Measurements from ENCODE around the gene NKD2.

NKD2 gene

DNA sequence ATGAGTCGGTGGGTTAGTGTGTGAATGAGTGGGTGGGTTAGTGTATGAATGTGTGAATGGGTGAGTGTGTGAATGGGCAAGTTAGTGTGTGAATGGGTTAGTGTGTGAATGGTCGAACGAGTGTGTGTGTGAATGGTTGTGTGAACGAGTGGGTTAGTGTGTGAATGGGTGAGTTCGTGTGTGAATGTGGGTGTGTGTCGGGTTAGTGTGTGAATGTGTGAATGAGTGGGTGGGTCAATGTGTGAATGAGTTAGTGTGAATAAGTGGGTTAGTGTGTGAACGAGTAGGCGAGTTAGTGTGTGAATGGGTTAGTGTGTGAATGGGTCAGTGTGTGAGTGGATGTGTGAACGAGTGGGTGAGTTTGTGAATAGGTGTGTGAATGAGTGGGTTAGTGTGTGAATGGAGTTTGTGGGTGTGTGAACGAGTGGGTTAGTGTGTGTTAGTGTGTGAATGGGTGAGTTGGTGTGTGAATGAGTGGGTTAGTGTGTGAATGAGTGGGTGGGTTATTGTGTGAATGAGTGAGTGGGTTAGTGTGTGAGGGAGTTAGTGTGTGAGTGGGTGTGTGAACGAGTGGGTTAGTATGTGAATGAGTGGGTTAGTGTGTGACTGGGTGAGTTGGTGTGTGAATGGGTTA lies 38.8 kb downstream of the NKD2 start:
- DNase-seq = no peak

DNA sequence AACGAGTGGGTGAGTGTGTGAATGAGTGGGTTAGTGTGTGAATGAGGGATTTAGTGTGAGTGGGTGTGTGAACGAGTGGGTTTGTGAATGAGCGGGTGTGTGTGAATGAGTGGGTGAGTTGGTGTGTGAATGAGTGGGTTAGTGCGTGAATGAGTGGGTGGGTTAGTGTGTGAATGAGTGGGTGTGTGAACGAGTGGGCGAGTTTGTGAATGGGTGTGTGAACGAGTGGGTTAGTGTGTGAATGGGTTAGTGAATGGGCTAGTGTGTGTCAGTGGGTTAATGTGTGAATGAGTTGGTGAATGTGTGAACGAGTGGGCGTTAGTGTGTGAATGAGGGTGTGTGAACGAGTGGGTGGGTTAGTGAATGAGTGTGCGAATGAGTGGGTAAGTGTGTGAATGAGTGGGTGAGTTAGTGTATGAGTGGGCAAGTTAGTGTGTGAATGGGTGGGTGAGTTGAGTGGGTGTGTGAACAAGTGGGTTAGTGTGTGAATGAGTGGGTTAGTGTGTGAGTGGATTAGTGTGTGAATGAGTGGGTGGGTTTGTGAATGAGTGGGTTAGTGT lies 39.6 kb downstream of the NKD2 start:
- DNase-seq = no peak

DNA sequence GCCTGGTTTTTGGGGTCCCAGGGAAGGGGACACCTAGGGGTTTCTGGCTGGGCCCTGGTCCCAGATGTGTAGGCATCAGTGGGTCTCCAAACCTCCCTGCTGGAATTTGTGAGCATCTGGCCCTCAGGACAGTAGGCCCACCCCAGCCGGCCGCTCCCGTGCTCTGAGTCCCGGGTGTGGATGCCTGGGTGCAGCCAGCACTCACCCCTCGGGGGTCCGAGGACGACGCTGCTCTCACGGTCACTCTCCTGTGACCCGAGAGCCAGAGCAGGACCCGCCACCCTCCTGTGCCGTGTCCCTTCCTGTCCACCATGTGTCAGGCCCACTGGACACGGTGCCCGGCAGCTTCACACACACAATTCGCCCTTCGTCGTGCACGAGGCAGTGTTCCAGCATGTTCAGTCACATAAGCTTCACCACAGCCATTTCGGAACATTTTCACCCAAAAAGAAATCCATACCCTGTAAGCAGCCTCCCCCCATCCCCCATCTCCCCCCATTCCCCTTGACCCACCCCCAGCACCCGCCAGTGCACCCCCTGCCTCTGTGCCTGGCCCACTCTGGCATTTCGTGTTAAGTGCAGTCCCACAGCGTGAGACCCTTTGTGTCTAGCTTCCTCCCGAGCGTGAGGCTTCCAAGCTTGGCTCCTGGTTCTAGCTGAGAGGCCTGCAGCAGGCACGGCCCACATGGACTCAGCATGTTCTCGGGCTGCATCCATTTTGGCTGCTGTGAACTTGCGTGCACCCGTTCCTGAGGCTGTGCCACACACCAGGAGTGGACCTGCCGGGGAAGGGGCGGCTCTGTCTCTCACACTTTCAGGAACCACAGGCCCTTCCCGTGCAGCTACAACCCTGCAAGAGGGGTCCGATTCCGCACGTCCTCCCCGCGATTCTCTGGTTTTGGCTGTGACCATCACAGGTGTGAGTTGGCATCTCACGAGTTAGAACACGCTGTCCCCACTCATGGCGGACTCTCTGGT lies 40.5 kb downstream of the NKD2 start:
- DNase-seq = no peak

DNA sequence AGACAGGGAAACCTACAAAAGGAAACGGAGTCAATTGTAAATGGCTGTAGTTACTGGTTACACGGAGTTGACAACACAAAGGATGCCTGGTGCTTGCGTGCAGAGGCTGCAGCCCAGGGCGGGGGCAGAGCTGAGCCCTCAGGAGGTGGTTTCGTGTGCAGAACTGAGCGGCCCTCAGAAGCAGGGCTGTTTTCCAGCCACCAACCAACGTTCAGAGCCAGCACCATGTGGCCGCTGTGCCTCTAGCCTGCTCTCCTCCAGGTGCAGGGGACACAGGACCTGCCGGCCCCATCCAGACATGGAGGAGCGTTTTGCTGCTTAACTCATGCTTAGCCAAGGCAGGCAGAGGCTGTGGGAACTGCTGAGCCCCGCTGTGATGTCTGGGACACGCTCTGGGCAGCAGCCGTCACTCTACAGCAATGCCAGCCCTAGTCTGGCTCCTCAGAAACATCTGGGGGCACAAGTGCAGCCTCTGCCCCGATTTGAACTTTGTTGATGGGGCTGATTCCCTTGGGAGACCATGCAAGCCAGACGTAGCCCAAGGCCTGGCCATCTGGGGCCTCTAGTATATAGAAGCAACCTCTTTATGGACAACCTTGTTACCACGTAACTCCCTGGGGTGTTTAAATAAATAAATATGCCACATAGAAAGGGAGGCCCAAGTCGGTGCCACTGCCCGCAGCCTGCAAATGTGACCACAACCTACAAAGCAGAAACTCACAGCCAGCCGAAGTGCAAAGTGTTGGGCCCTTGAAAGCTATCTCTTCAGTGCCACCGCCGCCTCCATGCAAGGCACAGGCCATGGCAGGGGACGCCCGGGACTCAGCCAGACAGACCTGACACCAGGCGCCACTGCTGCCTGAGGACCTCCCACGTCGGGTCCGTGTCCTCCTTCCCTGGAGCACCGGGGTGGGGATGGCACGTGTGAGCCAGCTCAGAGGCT lies 42.1 kb downstream of the NKD2 start:
- DNase-seq = no peak

DNA sequence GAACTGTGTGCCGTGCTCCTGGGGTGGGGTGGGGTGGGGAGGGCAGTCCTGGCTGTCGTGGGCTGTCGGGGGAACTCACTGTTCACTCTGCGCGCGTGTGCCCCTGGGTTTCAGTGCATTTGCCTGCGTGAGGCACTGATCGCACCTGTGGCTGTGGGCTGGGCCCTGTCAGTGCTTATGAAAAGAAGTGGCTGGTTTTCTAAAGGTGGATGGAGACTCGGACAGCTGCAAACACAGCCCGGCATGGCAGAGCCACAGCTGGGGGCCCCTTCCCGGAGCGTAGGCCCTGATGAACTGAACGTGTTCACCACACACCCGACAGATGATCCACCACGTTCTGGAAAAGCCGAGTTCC lies 42.7 kb downstream of the NKD2 start:
- no peak for DNase-seq

DNA sequence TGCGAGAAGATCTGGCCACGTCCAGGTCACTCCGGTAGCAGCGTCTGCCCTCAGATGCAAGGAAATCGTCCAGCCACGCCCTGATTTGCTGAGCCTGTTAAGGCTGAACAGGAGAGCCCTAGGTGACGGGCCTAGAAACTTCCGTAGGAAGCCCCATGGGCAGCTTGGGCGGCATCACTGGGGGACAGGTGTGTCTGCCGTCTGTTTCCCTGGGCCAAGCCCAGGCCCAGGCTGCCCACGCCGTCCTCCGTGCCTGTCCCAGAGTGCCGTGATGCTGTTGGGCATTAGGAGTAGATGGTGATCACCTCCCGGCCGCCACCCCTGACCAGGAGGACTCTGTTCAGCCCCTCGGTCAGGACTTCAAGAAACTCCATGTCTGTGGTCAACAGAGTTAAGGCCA lies 43.5 kb downstream of the NKD2 start:
- no peak for DNase-seq

DNA sequence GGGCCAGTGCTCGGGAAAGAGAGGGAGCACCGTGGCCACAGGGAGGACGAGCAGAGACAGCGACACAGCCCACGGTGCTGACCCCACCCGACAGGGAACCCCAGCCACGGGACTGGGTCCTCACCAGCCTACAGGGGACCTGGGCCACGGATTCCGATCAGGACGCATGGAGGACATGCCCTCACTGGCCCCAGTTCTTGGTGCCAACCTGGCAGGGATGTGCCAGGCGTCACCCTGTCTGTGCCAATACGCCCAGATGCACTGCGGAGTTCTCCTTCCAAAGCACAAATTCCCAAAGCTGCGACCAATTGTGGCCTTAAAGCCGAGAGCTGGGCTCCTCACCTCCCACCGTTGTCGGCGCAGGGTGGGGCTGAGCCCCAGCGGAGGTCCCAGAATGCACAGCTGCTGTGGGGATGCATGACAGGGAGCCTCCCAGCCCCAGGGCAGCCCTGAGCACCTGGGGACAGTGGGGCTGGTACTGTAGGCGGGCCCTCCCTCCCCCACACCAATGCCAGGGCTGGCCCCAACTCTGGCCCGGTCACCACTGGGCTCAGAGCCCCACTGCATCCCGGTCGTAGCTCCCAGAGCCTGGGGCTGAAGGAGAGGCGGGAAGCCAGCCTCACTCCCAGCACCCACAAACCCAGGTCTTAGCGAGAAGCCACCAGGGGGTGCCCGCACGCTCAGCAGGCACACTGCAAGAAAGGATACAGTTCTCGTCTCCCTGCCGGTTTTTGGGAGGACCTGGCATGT lies 44.2 kb downstream of the NKD2 start:
- no peak for DNase-seq

DNA sequence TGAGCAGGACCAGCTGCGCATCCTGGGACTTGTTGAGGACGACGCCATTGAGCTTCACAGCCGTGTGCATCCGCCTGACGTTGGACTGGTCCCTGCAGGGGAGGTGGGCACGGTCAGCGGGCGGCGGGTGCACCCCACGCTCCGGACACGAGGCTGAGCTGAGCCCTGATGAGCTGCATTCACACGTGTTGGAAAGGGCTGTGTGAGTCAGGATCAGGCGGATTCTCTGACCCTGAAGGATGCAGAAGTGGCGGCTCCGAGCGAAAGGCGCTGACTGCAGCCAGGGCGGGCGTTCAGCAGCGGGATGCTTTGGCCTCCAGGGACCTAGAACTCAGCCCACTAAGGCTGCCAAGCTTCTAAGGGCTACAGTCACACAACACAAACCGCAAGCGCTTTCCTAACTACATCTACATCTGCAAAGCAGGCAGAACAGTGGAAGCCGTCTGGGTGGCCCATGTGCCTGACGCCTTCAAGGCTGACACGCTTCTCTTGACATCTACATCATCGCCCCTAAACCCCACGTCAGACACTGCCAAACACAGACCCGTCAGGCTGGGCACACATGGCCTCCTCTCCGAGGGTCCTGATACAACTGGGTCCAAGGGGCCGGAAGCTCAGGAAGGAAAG lies 44.9 kb downstream of the NKD2 start:
- DNase-seq = no peak

DNA sequence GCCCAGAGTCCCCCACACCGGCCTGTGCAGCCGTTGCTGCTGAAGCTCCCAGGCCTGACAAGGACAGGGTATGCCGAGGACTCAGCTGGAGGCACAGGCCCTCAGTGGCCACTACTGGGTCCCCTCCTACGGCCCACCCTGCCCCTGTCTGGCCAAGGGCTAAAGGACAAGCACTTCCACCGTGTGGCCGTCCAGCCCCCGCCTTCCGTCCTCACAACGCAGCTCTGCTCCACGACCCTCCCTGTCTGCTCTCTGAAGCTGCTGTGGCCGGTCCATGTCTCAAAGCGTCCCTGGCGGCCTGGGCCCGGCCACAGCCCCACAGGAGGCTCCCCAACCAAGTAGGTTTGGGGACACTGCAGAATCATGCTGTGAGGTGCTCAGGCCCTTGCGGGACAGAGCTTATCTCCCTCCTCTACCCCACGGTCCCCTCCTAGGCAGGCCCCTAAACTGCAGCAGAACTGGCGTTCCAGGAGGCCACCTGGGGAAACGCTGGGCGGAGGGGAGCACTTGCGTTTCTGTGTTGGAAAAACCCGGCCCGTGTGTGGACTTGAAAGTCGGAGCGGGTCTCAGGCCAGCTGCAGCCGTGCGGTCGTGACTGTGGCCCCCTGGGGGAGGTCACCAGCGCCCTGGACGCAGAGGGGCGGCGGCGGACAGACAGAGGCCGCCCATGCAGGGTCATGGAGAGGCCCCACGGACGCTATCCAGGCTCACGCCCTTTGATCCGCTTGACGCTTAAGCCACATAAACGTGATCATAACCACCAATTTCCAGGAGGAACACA lies 45.6 kb downstream of the NKD2 start:
- DNase-seq = no peak

DNA sequence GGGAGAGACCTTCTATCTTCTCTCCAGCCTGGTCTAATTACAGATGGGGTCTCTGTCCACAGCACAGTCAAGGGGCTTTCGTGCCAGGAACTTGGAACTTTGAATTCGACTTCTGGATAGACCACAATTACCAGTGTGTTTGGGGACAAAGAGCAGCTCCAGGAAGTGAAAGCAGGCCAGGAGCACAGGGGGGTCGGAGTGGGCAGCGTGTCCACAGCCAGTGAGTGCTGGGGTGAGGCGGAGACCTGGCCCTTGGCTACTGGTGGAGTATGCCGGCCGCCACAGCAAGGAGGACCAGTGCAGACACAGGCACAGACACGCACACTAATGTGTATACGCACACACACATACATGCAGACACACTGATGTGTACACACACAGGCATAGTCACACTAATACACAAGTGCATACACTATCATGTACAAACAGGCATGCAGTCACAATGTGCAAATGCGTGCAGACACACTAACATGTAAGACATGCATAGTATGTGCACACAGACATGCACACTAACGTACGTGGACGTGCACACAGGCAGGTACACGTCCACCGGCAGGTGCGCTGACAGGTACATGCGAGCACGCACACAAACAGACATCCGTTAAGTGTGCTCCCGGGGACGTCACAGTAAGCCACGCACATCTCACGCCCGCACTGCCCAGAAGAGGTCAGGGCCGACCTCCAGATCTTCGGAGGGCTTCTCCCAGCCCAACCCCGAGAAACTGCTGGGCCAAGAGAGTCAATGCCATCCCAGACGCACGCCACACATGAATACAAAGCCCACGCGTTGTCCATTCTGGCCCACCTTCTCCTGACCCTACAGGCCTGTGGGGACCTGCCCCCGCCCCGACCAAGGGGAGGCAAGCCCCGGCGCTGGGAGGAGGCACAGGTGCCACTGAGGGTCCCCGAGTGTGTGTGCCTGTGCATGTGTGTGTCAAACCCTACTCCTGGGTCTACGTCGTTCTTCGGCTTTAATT lies 46.5 kb downstream of the NKD2 start:
- DNase-seq = no peak

DNA sequence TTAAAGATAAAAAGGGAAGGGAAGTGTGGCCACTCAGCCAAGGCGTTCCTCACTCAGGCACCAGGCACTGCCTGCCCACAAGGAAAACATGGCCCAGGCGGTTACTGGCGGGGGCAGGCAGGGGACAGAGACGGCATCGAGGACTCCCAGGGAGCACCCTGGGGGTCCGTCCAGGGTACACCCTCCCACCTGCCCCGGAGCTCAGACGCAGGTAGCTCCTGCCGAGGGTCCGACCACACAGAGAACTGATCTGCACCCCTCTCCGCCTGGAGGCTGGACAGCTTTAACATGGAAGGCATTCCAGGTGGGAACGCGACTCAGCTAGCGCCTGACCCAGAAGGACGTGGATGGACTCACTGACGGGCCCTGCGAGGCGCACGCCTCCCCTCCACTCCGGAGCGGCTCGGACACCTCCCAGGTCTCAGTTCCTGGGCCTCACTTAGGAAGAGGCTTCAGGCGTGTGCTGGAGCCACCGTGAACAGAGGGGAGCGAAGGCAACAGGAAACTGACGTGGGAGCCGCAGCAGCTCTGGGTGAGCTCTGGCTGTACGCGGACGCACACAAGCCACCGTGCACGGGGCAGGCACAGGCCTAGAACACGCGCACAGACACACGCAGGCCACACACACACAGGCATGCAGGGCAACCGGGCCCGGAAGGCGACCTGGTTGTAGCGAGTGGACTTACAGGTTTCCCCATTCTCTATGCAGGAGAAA lies 47.5 kb downstream of the NKD2 start:
- no peak for DNase-seq

DNA sequence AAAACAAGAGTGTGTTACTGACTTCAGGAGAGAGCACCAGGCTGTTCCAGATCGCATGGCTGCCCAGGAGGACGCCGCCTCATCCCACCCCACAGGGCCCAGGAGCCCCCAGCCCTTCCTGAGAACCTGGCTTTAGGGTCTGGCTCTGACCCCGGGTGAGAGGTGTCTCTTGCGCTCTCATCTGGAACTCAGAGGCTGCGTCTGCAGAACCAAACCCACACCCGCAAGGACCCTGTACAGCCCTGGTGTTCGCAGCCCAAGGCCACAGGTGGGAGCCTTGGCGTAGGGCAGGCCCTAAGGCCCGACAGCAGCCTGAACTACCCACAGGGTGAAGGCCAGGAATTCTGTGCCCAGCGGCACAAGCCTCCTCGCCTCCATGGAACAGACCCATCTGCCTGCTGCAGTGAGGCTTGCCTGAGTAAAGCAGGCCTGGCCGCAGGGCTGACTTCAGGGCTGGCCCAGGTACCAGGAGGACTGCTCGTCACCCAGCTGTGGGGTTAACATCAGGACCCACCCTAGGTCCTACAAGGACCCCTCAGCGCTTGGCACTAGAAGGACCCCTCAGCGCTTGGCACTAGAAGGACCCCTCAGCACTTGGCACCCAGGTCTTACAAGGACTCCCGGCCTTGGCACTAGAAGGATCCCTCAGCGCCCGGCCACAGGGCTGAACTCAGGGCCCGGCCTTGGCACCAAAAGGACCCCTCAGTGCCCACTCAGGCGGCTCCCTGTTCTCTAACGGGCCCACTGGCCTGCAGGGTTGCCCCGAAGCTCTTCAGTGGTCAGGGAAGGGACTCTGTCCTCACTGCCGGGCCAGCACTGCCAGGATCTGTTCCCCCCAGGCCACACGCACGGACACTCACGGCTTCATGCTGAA lies 48.2 kb downstream of the NKD2 start:
- no peak for DNase-seq

DNA sequence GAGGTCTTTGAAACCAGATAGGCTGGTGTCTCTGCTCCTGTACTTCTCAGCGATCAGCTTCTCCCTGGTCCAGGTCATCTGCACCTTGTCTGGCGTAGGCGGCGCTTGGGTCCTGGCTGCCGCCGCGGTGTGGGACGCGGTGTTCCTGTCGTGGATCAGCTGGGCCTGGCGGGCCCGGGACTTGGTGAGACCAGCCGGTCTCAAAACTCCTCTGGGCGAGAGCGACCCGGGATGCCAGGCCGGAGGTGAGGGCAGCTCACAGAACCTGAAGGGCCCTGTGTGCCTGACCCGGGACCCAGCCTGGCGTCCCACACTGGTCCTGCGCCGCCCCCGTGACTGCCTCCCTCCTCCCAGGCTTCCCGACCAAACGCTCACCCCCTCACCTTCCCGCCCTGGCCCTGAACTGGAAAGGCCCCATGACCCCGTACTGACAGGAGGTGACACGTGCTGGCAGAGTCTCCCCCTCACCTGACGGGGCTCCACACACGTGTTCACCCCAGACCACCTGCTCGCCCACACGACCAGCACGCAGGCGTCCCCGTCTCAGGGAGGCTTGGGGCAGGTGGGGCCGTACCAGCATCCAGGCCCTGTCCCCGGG lies 49.0 kb downstream of the NKD2 start:
- no peak for DNase-seq

DNA sequence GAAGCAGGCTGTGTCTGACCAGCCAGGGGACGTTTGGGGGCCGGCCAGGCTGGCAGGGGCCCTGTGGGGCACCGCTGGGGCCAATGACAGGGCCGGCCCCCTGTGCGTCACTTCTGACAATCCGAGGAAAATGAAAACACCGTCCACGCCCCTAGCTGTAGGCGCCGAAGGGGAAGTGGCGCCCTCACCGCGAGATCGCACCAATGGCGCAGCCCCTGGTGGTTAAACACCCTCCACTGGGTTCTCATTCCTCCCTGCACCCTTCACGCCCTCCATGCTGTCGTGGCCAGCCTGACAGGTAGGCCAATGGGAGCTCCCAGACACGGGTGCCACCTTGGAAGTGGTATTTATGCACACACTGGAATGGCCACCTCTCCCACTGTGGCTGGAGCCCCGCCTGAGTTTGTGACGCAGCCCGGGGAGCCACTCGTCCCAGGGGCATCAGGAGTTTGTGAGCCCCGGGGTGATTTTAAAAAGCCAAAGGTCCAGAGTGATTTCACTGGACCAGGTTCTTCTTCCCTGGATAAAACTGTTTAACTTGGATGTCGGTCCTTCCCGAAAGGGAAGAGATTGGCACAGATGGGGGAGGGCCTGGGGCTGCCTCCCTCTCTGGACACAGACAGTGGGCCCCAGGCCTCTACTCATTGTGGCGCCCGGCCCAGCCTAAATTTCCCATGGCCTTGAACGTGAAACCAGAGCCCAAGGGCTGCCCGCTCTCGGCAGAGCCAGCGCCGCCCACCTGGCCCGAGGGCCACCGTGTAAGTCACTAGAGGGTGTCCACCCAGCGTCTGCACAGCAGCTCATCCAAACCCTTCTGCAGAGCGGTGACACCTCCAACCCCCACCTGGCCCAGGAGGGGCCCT lies 49.7 kb downstream of the NKD2 start:
- DNase-seq = no peak

DNA sequence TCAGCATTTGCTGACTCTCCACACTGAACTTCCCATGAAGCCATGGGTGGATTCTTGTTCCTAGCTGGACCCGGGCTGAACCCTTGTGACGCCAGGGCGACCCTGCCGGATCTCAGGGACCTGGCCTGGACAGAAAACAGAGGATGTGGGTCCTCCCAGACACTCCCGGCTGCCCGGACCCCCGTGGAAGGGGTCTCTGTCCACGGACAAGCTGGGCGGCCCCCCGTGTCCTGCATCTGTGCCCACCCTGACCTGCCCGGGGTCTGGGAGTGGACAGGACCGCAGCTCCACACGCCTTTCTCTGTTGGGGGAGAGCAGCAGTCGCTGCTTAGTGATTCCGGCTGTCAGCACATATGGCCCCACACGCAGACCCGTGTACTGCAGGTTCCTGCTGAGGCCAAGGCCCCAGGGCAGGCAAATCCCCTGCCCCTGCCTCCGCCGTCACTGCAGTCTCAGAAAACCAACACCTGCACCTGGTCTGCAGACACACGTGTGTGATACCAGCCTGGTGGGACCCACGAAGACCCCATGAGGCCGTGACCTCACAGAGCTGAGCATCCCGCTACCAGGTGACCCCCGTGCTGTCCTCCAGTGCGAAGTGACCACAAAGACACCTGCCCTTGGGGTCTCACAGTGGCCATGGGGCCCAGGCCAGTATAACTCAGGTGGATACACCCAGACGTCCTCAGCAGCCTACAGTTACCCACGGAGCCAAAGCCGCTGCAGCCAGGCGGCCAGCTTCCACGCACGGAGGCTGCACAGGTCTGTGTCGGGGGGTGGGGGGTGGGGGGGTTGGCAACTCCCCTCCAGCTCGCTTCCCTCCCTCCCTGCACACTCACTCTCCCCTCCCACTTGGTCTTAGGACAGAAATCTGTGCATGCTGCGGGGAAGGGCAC lies 50.6 kb downstream of the NKD2 start:
- no peak for DNase-seq
